DND-41 (cell line): ENCODE results near the gene UBE2Q2.
A peak's percentile ranks its signal among the peaks of the same experiment; 100 is the strongest.

ENCODE experiments used
- ATAC-seq: fragments of 200-7000 bp; cut with Tn5 transposase; 3 replicates; pipeline ENCODE4 v1.9.1; 2021; ENCODE audit warnings: low read depth; ENCODE audit not compliant: insufficient read depth
- DNase-seq: peaks from one replicate; pipeline ENCODE4 v3.0.0-alpha.2; 2020
- H2AFZ ChIP-seq: 2 replicates; pipeline ENCODE4 v1.6.0; 2012; ENCODE audit warnings: low read depth, low read length
- H3K27ac ChIP-seq: 2 replicates; pipeline ENCODE4 v1.5.1; 2012; ENCODE audit warnings: low read length, inconsistent platforms
- H3K27me3 ChIP-seq: fragments of 200-600 bp; sonication (generic); 2 replicates; pipeline ENCODE4 v1.6.0; 2012; ENCODE audit warnings: low read length, mild to moderate bottlenecking, inconsistent platforms; ENCODE audit not compliant: insufficient read depth, poor library complexity
- H3K36me3 ChIP-seq: 2 replicates; pipeline ENCODE4 v1.5.1; 2012; ENCODE audit warnings: low read length, inconsistent platforms; ENCODE audit not compliant: insufficient read depth
- H3K4me1 ChIP-seq: 2 replicates; pipeline ENCODE4 v1.5.1; 2012; ENCODE audit warnings: mild to moderate bottlenecking, low read length; ENCODE audit not compliant: insufficient read depth
- H3K4me2 ChIP-seq: 2 replicates; pipeline ENCODE4 v1.6.0; 2012; ENCODE audit warnings: mild to moderate bottlenecking, moderate library complexity, low read length, inconsistent platforms; ENCODE audit not compliant: insufficient read depth
- H3K4me3 ChIP-seq, 2 experiments: fragments of 200-600 bp in 1 of 2; shearing (Covaris generic) in 1 of 2; 2 replicates each; pipeline ENCODE4 v1.5.1; 2012 to 2016; ENCODE audit warnings: inconsistent platforms in 2 of 2, low read length in 2 of 2, mild to moderate bottlenecking in 2 of 2, low read depth in 1 of 2, moderate library complexity in 1 of 2
- H3K79me2 ChIP-seq: 2 replicates; pipeline ENCODE4 v1.6.0; 2012; ENCODE audit warnings: low read length, inconsistent platforms; ENCODE audit not compliant: insufficient read depth
- H3K9ac ChIP-seq: 2 replicates; pipeline ENCODE4 v1.6.0; 2012; ENCODE audit warnings: low read depth, mild to moderate bottlenecking, inconsistent platforms, low read length, moderate library complexity
- H3K9me3 ChIP-seq: 2 replicates; pipeline ENCODE4 v1.5.1; 2012; ENCODE audit warnings: low read length, moderate library complexity, mild to moderate bottlenecking, inconsistent platforms; ENCODE audit not compliant: insufficient read depth, severe bottlenecking
- H4K20me1 ChIP-seq: 2 replicates; pipeline ENCODE4 v1.6.0; 2012; ENCODE audit warnings: low read length; ENCODE audit not compliant: insufficient read depth
- CTCF ChIP-seq: IDR thresholded peaks from 2 replicates; pipeline ENCODE4 v1.5.1; 2012; ENCODE audit warnings: borderline replicate concordance, low read length, moderate library complexity, mild to moderate bottlenecking; ENCODE audit not compliant: poor library complexity, severe bottlenecking; ENCODE audit errors: extremely low read depth
- EZH2 ChIP-seq: IDR thresholded peaks from 3 replicates; pipeline ENCODE4 v1.6.1; 2012; ENCODE audit warnings: borderline replicate concordance, low read depth, mild to moderate bottlenecking, moderate library complexity, low read length, inconsistent platforms; ENCODE audit not compliant: severe bottlenecking

UBE2Q2 gene

GRCh38 chr15:75835990-75836958 lies 7.0 kb upstream of the UBE2Q2 start:
- Histone ChIP-seq H3K36me3 (no peaks in the 10 kb centered on the region), H3K79me2 (no peaks in the 10 kb centered on the region), H3K4me2 (no peak overlapping the region), H3K9ac (no peak overlapping the region), H3K9me3 (no peaks in the 10 kb centered on the region), H3K4me3 (no peak overlapping the region), H3K4me1 (no peaks in the 10 kb centered on the region), H4K20me1 (no peaks in the 10 kb centered on the region), H3K27ac (no peak overlapping the region), H2AFZ (no peak overlapping the region), H3K27me3 (peaks cover 3% of the 10 kb centered on the region)
- no peak for TF ChIP-seq CTCF
- no peak for TF ChIP-seq EZH2
- no peak for DNase-seq
- no peak for ATAC-seq

GRCh38 chr15:75836959-75837334 lies 6.3 kb upstream of the UBE2Q2 start:
- Histone ChIP-seq H3K4me2 (no peak overlapping the region), H3K27me3 (peaks cover 3% of the 10 kb centered on the region), H3K4me3 (no peak overlapping the region), H3K27ac (no peak overlapping the region), H4K20me1 (no peaks in the 10 kb centered on the region), H3K4me1 (no peaks in the 10 kb centered on the region), H3K36me3 (no peaks in the 10 kb centered on the region), H3K9ac (no peak overlapping the region), H2AFZ (no peak overlapping the region), H3K9me3 (no peaks in the 10 kb centered on the region), H3K79me2 (no peaks in the 10 kb centered on the region)
- DNase-seq = peak; percentile 19
- peak; percentile 62; the same call in 2 of the 3 replicates for ATAC-seq
- TF ChIP-seq CTCF (no peak), EZH2 (no peak)

GRCh38 chr15:75840659-75841058 lies 2.6 kb upstream of the UBE2Q2 start:
- ATAC-seq (no peak), DNase-seq (no peak)
- no peak overlapping the region for H2AFZ ChIP-seq
- H3K79me2 ChIP-seq = peaks cover 16% of the 10 kb centered on the region
- H3K9me3 ChIP-seq = no peaks in the 10 kb centered on the region
- no peak overlapping the region for H3K4me2 ChIP-seq
- H3K36me3 ChIP-seq = peaks cover 5% of the 10 kb centered on the region
- H3K4me1 ChIP-seq = peaks cover 21% of the 10 kb centered on the region
- no peak overlapping the region for H3K27ac ChIP-seq
- H3K4me3 ChIP-seq = no peak overlapping the region
- no peak overlapping the region for H3K9ac ChIP-seq
- TF ChIP-seq CTCF = no peak
- no peak for TF ChIP-seq EZH2
- H3K27me3 ChIP-seq = peaks cover 19% of the 10 kb centered on the region
- H4K20me1 ChIP-seq = peaks cover 16% of the 10 kb centered on the region
